ENCODE results near the gene TMPRSS4.

The TMPRSS4 gene

DNA sequence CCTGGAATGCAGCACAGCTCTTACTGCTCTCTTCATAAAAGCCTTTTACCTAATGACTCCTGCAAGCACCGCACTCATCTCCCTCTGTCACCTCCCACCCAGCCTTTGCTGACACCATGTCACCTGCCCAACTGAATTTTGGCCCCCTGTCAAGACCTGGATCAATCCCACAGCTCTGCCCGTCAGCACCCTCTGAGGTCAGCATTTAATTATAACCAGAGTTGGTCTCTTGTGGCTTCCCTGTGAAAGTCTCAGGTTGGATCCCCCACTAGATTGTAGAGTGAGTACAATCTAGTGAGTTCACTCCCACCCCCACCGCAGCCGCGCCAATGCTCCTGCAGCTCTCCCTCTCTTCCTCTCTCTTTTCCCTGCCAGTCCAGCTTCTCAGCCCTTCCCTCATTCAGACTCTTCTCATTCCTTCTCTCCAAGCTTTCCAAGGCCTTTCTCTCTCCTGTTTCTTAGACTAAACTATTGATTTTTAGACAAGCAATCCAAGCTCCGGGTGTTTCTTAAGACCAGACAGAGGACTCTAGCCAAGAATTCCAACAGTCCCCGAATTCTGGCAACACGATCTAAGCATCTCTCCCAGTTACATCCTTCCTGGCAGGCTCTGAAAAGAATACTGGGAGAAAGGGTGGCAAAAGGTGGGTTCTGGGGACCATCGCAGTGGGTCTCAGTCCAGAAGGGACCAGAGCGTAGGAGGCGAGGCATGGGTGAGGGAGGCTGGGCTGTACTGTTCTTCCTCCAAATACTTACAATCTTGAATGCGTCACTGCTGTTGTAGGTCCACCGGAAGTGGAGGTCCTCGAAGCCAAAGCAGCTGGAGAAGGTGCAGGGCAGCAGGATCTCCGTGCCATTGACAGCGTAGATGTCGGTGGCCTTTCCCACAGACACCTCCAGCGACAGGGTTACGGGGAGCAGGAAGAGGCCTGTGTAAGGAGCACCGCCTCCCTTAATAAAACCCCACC lies 67.7 kb downstream of the TMPRSS4 start:
- TF ChIP-seq, protein P1, sequence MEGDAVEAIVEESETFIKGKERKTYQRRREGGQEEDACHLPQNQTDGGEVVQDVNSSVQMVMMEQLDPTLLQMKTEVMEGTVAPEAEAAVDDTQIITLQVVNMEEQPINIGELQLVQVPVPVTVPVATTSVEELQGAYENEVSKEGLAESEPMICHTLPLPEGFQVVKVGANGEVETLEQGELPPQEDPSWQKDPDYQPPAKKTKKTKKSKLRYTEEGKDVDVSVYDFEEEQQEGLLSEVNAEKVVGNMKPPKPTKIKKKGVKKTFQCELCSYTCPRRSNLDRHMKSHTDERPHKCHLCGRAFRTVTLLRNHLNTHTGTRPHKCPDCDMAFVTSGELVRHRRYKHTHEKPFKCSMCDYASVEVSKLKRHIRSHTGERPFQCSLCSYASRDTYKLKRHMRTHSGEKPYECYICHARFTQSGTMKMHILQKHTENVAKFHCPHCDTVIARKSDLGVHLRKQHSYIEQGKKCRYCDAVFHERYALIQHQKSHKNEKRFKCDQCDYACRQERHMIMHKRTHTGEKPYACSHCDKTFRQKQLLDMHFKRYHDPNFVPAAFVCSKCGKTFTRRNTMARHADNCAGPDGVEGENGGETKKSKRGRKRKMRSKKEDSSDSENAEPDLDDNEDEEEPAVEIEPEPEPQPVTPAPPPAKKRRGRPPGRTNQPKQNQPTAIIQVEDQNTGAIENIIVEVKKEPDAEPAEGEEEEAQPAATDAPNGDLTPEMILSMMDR (conservative IDR thresholded peaks at IDR 0.05; ENCODE audit: low read length): no peak
- DNase-seq (ENCODE audit: low read depth): no peak
- no peak overlapping the region for H3K4me3 ChIP-seq (ENCODE audit: low read length)

DNA sequence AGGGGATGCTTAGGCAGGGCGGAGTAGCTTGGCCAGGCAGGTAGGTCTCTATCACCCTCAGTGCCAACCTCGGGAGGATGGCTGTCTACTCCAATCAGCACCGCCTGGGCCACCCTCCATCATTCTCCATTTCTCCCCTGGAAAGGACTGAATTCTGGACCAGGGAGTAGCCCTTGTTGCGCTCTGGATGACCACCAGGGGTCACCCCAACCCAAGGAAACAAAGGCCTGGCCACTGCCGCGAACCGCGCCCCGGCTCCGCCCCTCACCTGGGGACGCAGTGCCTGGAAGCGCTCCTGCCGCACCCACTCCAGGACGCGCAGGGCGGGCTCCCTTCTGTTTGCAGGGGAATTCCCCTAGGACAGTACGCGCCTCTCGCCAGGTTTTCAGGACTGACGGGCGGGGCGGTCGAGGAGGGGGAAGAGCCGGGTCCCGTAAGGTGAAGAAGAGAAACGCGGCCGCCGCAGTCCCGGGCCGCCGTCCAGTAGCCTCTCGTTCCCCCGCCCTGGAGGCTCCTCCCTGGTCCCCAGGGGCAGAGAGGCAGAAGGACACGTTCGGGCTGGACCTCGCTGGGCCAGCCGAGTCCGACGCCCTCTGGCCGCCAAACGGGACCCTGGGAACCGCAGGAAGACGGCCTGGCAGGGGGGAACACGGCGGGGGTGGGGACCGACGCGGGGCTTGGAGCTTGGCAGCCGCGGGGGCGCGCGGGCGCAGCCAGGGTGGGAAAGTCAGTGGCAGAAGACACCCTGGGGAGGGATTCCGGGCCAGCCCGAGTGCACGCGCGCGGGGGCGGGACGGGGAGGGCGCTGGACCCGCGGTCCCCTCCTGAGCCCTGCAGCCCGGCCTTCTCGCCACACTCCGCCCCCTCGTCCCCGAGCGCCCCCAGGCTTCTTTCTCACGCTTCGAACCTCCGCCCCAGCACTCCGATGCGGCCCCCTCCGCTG lies 68.7 kb downstream of the TMPRSS4 start:
- peak; percentile 42 for DNase-seq (ENCODE audit: low read depth)
- TF ChIP-seq, protein P1 (conservative IDR thresholded peaks at IDR 0.05; ENCODE audit: low read length): peak; percentile 83
- peak overlapping the region; percentile 56 for H3K4me3 ChIP-seq (ENCODE audit: low read length)

DNA sequence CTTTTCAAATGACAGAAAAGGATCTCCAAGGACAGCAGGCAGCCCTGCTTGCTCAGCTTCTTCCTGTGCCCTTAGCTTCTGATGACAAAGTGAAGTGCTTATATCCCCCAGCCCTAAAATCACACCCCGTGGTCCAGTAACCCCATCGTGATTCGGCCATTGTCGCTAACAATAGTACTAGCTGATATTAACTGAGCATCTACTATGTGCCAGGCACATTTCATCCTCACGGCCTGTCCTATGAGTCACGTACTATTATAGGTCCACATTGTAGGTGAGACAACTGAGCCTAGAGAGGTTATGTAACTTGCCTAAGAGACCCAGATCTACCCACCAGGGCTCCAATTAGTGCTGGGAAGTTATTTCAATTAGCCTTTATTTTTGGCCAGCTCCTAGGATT lies 69.7 kb downstream of the TMPRSS4 start:
- no peak overlapping the region for H3K4me3 ChIP-seq (ENCODE audit: low read length)
- TF ChIP-seq, protein P1 (conservative IDR thresholded peaks at IDR 0.05; ENCODE audit: low read length): no peak
- no peak for DNase-seq (ENCODE audit: low read depth)

DNA sequence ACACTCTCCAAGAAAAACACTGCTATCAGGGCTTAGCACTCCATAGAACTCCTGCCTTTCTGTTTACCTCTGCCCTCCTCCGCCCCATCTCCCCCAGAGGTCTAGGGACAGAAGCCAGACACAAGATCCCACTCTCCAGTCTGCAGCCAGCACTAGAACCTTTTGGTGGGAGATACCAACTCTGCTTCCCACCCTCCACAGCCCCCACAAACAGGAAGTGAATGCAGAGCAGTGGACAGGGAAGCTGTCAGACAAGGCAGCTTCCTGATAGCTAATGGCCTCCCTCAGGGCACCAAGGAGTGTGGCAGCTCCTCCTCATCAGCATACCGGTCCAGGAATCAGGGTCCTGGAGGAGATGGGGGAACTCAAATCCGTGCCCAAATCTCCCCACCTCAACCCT lies 70.6 kb downstream of the TMPRSS4 start:
- no peak for DNase-seq (ENCODE audit: low read depth)
- no peak overlapping the region for H3K4me3 ChIP-seq (ENCODE audit: low read length)
- TF ChIP-seq, protein P1 (conservative IDR thresholded peaks at IDR 0.05; ENCODE audit: low read length): no peak

DNA sequence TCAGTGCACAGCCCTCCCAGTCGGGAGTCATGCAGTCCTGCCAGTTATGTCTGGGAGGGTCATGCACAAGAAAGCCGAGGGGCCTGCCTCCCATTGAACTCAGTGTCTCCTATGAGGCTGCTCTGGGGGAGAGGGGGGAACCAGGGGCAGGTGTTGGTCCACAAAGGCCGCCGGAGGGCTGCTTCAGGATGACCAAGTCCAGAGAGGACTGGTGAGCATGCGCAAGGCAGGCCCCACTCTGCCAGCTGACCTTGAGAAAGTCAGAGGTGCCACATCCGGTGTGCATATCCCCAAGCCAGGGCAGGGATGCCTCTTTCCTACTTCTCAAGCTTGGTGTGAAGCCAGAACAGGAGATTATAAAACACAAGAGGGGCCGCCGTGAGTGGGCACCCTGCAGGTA lies 71.4 kb downstream of the TMPRSS4 start:
- DNase-seq (ENCODE audit: low read depth): no peak
- H3K4me3 ChIP-seq (ENCODE audit: low read length): no peak overlapping the region
- TF ChIP-seq, protein P1 (conservative IDR thresholded peaks at IDR 0.05; ENCODE audit: low read length): no peak

DNA sequence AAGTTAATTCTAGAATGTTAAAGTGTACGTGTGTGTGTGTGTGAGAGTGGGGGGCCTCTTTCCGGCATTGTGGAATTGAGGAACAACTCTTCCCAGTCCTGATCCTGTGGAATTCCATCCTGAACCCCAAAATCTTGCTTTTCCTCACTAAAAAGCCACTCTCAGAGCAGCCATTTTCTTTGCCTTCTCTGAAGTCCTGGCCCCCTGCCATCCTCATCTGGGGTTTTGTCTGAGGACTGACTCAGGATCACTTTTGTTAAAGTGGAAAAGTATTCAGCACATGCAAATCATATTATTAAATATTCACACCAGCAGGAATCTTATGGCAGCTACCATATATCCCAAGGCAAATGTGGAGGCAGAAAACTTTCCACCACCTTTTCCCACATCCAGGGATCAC lies 72.0 kb downstream of the TMPRSS4 start:
- H3K4me3 ChIP-seq (ENCODE audit: low read length): no peak overlapping the region
- DNase-seq (ENCODE audit: low read depth): no peak
- TF ChIP-seq, protein P1 (conservative IDR thresholded peaks at IDR 0.05; ENCODE audit: low read length): no peak
